Neutrophil (primary cell): ENCODE measurements around the gene PRPF19.

Source experiments
- H3K27ac ChIP-seq: fragments of 200-600 bp; sonication (generic); 2 replicates; pipeline ENCODE4 v1.5.1; 2016; ENCODE audit warnings: mild to moderate bottlenecking, moderate library complexity
- H3K27me3 ChIP-seq: fragments of 200-600 bp; sonication (generic); 2 replicates; pipeline ENCODE4 v1.6.0; 2016; ENCODE audit warnings: mild to moderate bottlenecking
- H3K36me3 ChIP-seq: fragments of 200-600 bp; sonication (generic); 2 replicates; pipeline ENCODE4 v1.5.1; 2017
- H3K4me1 ChIP-seq, 2 experiments: fragments of 200-600 bp in 1 of 2; sonication (generic) in 1 of 2; 1 replicate in 1 of 2; 2 replicates in 1 of 2; pipeline versions ENCODE4 v1.5.1 to v1.6.1; 2013 to 2016; ENCODE audit warnings: low read depth in 1 of 2, low read length in 1 of 2, mild to moderate bottlenecking in 1 of 2, moderate library complexity in 1 of 2; ENCODE audit not compliant: control insufficient read depth in 1 of 2, insufficient read depth in 1 of 2
- H3K4me3 ChIP-seq, 2 experiments: fragments of 200-600 bp in 1 of 2; sonication (generic) in 1 of 2; 1 replicate in 1 of 2; 2 replicates in 1 of 2; pipeline ENCODE4 v1.5.1; 2013 to 2016; ENCODE audit warnings: low read depth in 1 of 2, low read length in 1 of 2, mild to moderate bottlenecking in 1 of 2, moderate library complexity in 1 of 2
- H3K9me3 ChIP-seq: fragments of 200-600 bp; sonication (generic); 2 replicates; pipeline ENCODE4 v1.5.1; 2016
- TF ChIP-seq, protein P1 (sequence below): fragments of 200-600 bp; sonication (generic); IDR thresholded peaks from 2 replicates; pipeline ENCODE4 v1.5.1; 2016; ENCODE audit warnings: antibody characterized with exemption

The PRPF19 gene

DNA sequence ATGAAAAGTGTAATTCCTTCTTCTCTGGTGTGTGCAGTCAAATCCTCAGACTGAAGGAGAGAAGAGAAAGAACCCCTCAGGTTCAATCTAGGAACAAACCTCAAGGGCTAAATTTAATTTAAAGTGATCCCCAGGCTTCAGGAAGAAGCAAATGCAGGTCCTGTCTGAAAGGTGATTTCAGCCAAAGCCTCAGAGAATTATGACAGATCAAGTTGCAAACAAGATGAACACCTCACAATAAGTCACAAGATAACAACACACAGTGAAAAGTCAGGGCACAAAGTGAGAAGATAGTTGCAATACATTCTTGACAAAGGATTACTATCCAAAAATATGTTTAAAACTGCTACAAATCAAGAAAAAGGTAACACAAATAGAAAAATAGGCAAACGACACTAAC is 27.3 kb downstream of the PRPF19 start:
- Histone ChIP-seq H3K36me3 (peaks cover 8% of the 10 kb centered on the region), H3K4me3 (no peak overlapping the region), H3K9me3 (no peaks in the 10 kb centered on the region), H3K27ac (no peak overlapping the region), H3K4me1 (no peaks in the 10 kb centered on the region), H3K27me3 (no peaks in the 10 kb centered on the region)
- TF ChIP-seq, protein P1, sequence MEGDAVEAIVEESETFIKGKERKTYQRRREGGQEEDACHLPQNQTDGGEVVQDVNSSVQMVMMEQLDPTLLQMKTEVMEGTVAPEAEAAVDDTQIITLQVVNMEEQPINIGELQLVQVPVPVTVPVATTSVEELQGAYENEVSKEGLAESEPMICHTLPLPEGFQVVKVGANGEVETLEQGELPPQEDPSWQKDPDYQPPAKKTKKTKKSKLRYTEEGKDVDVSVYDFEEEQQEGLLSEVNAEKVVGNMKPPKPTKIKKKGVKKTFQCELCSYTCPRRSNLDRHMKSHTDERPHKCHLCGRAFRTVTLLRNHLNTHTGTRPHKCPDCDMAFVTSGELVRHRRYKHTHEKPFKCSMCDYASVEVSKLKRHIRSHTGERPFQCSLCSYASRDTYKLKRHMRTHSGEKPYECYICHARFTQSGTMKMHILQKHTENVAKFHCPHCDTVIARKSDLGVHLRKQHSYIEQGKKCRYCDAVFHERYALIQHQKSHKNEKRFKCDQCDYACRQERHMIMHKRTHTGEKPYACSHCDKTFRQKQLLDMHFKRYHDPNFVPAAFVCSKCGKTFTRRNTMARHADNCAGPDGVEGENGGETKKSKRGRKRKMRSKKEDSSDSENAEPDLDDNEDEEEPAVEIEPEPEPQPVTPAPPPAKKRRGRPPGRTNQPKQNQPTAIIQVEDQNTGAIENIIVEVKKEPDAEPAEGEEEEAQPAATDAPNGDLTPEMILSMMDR, result no peak

DNA sequence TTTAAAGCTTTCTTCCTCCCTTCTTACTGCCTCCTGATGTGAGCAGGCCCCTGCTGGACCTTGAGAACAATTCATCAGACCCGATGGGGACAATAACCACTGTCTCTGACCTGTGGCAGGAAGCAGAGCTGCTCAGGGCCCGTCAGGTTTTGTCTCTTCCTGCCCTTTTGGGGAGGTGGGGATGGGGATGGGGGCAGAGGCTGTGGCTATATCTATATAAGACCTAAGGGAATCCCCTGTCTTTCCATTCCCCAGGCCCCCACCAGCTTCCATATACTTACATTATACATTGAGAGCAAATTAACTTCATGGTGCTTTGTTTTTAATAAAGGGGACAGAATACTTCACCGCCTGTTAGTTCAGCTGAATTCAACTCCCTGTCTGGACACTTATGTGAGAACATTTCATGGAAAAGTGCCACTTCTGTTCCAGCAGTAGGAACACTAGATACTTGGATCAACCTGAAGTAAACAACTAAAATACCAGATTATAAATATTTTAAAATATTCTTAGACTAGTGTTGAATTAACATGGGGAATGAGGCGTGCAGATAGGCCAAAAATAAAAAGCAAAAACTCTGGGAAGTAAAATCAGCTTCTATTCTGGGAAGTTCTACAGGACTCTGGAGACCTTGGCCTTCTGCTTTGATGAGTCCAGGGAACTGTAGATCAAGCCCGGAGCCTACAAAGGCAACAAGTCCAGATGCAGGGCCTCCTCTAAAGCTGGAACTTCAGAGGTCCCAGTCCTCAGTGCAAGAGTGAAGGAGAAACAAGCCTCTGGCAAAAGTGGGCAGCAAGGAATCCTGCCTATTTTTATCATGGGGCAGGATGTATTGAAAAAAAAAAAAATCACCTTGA is 27.9 kb downstream of the PRPF19 start:
- H3K4me3 ChIP-seq, result no peak overlapping the region
- no peaks in the 10 kb centered on the region for H3K27me3 ChIP-seq
- no peaks in the 10 kb centered on the region for H3K4me1 ChIP-seq
- H3K36me3 ChIP-seq, result peaks cover 8% of the 10 kb centered on the region
- no peak overlapping the region for H3K27ac ChIP-seq
- TF ChIP-seq, protein P1, result no peak
- no peaks in the 10 kb centered on the region for H3K9me3 ChIP-seq

DNA sequence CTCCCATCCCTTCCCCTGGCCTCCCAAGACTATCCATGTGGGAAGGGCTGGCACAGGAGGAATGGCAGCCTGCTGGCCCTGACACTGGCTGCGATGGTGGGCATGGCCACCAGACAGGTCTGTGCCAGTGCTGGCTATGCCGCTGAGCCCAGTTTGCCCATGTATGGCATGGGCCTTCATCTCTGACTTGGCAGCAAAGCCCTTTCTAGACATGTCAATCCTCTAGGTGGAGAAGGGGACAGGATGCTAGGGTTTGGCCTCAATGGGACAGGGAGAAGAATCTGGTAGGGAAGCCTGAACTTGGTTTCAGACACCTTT is 30.3 kb downstream of the PRPF19 start:
- Histone ChIP-seq H3K9me3 (no peaks in the 10 kb centered on the region), H3K27me3 (no peaks in the 10 kb centered on the region), H3K27ac (no peak overlapping the region), H3K4me3 (no peak overlapping the region), H3K36me3 (peaks cover 8% of the 10 kb centered on the region), H3K4me1 (no peaks in the 10 kb centered on the region)
- TF ChIP-seq, protein P1, result no peak

DNA sequence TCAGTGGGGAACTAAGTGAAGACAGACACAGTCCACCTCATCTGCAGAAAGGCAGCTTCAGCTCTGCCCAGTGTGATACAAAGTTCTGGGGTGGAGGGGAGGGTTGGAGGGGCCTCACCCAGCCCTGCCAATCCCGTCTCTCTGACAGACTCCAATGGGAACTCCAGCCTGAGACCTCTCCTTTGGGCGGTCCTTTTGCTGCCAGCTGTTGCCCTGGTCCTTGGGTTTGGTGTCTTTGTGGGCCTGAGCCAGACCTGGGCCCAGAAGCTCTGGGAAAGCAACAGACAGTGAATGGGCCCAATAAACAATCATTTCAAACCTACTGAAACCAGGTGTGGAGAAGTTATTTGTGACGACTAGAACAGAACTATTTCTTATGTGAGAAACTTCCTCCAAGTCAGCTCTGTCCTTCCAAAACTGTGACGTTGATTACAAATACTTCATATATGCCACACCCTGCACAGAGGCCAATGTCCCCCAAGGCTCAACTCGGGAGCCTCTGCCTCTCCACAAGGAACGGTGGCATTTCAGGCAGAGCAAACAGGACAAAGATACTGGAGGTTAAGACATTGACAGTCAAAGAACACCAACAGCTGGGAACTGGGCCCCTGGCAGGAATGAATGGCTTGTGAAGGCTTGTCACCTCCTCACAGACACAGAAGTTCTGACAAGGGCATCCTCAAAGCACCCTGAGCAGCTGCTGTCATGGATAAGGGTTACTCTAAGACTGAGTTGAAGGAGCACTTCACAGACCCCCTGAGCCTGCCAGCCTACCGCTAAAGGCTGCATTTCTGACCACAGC is 30.8 kb downstream of the PRPF19 start:
- H3K27ac ChIP-seq, result no peak overlapping the region
- TF ChIP-seq, protein P1, result no peak
- H3K36me3 ChIP-seq, result peaks cover 7% of the 10 kb centered on the region
- H3K27me3 ChIP-seq, result no peaks in the 10 kb centered on the region
- no peaks in the 10 kb centered on the region for H3K9me3 ChIP-seq
- no peak overlapping the region for H3K4me3 ChIP-seq
- no peaks in the 10 kb centered on the region for H3K4me1 ChIP-seq

DNA sequence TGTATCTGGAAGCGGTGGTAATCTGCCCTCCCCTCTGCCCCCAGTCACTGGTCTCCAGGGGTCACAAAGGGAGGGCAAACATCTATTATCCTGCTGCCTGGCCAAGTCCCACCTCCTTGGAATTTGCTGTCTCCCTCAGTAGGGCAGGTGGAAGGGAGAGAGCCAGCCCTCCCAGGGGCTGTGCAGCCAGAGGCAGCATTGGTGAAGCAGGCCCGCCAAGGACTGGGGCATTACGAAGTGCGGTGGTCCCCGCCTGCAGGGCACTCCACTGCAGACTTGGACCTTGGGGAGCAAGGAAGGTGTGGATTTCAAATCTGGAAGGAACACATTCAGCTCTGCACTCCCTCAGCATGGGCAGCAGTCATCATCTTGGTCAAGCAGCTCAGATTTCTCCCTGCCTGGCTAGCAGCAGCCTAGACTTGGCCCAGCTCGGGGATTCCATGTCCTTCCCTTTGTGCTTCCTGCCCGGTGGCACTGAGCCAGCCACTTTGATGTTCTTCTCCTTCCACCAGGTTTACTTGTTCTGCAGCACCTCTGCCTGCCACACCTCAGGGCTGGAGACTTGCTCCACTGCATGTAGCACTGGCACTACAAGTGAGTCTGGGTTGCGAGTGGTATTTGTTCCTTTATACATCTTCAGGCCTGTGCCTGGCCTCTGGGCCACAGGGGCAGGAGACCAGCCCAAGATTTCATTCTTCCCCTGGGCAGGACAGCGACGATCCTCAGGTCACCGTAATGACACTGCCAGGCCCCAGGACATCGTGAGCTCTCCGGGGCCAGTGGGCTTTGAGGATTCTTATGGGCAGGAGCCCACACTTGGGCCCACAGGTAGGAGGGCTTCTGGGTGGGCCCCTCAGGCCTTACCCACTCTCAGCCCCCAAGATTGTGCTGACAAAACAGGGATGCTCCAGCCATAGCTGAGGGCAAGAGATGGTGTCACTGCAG is 31.7 kb downstream of the PRPF19 start:
- Histone ChIP-seq H3K27me3 (no peaks in the 10 kb centered on the region), H3K36me3 (no peaks in the 10 kb centered on the region), H3K4me3 (no peak overlapping the region), H3K9me3 (no peaks in the 10 kb centered on the region), H3K4me1 (no peaks in the 10 kb centered on the region), H3K27ac (no peak overlapping the region)
- TF ChIP-seq, protein P1, result no peak
